Ovary (tissue), 9 donors: ENCODE data around the gene POU5F1. TPM values are rescaled to one million over a fixed set of nuclear protein-coding genes. Genes with fewer than 3 reads are reported as not detected.
"Not testable (repeated sequence)": the region's sequence is repeated elsewhere in the genome, so short reads cannot be mapped to it uniquely, and the experiment has no call there.

ENCODE experiments used
- DNase-seq, 5 donors: peaks; one replicate each; pipeline ENCODE4 v3.0.0-alpha.2; 2019 to 2020
- H3K27ac ChIP-seq, 2 donors: fragments of 200-600 bp; one replicate each; pipeline versions ENCODE4 v1.5.1 to v1.8.0; 2019 to 2022
- H3K27me3 ChIP-seq: fragments of 200-600 bp; one replicate; pipeline ENCODE4 v1.8.0; 2022
- H3K36me3 ChIP-seq: fragments of 200-600 bp; sonication (generic); one replicate; pipeline ENCODE4 v1.5.1; 2019
- H3K4me1 ChIP-seq: one replicate; pipeline ENCODE4 v1.8.1; 2013; ENCODE audit warnings: mild to moderate bottlenecking, moderate library complexity; ENCODE audit not compliant: insufficient read depth
- H3K4me3 ChIP-seq: fragments of 200-600 bp; sonication (generic); one replicate; pipeline ENCODE4 v1.5.1; 2017
- H3K9me3 ChIP-seq, 2 donors: fragments of 200-600 bp in 1 of 2; sonication (generic) in 1 of 2; one replicate each; pipeline versions ENCODE4 v1.5.1 to v1.8.1; 2013 to 2019; ENCODE audit warnings: mild to moderate bottlenecking in 1 of 2, moderate library complexity in 1 of 2
- CTCF ChIP-seq, 3 donors: fragments of 450-650 bp in 2 of 3; fragments of 200-600 bp in 1 of 3; IDR thresholded peaks; one replicate each; pipeline versions ENCODE4 v1.5.1 to v1.8.0; 2016 to 2022; ENCODE audit warnings: antibody characterized with exemption in 3 of 3, mild to moderate bottlenecking in 1 of 3
- EP300 ChIP-seq: sonication (generic); formaldehyde crosslinking; IDR thresholded peaks from one replicate; pipeline ENCODE4 v1.6.1; 2017; ENCODE audit warnings: antibody characterized with exemption
- POLR2A ChIP-seq: fragments of 450-650 bp; IDR thresholded peaks from one replicate; pipeline ENCODE4 v1.6.1; 2017; ENCODE audit warnings: antibody characterized with exemption, mild to moderate bottlenecking, moderate library complexity
- WGBS, 3 donors: extraction: QIAGEN DNeasy Blood & Tissue Kit in 1 of 3; methylation state at CpG; one replicate each; pipeline versions ENCODE4 v1.1.5 to v1.1.7; 2013 to 2017; 5-methylcytosine and 5-hydroxymethylcytosine counted together
- intact Hi-C, 4 donors: fragments of 100-400 bp; cut with DNase I; formaldehyde crosslinking; loops; one replicate each; pipeline versions ENCODE4 v1.11.0 to v1.15.1; 2022 to 2023
- polyA plus RNA-seq, 2 donors: library from polyadenylated mRNA; stranded (reverse); fragments of 200-250 nt in 1 of 2; fragments of 350-450 nt in 1 of 2; fragmentation: Illumina TruSeq in 1 of 2; extraction: RNeasy Lipid Tissue Mini Kit (QIAGEN cat#74804) in 1 of 2; gene quantifications; one replicate each; pipeline ENCODE4 v1.2.3, GENCODE V29; 2013 to 2014
- total RNA-seq, 7 donors: library from RNA; depleted of rRNA in 2 of 7; stranded (reverse); fragments of >200 nt in 2 of 7; fragmentation: NEBNext Ultra II Directional in 3 of 7; extraction: Animal tissue kit (Norgen Biotek cat#: 25700) in 3 of 7; gene quantifications; one replicate each; pipeline versions ENCODE4 v1.1.0 to v1.2.4, GENCODE V29; 2016 to 2023
- donor health status: DM: no; HTN: no; CAD: no; lungs with moderate emphysema.
- donor health status: DM: no; HTN: no; CAD: no.
- donor health status: Bipolar disorder and iron deficiency.
- donor health status: DM: yes; HTN: yes; CAD: no.
- donor health status: DM: no; HTN: no; CAD: no.
- donor health status: DM: yes; HTN: yes; CAD: no.

POU5F1 gene
- total and polyA plus RNA-seq, 9 donors, result 0.25 to 61.2 (median 2.1) TPM; not detected in 1

- Histone ChIP-seq H3K4me3 (peak overlapping the region; percentile 81), H3K9me3 (no peaks in the 10 kb centered on the region), H3K27ac (peak overlapping the region; percentile 80 to 88), H3K4me1 (peaks cover 2% of the 10 kb centered on the region), H3K27me3 (no peaks in the 10 kb centered on the region), H3K36me3 (no peaks in the 10 kb centered on the region)
- peak; percentile 29 for TF ChIP-seq EP300
- TF ChIP-seq CTCF (IDR thresholded peaks at IDR 0.05), result peak in 2 of 3 donors; percentile 6 to 17
- peak; percentile 78 for TF ChIP-seq POLR2A
- intact Hi-C loops, result loop anchor here (5.0 to 10.0 kb wide), 3 partner anchors 157 to 170 kb away; partner anchors contain the start of gene HLA-B (in 1 of the 4)
- DNase-seq, result peak; percentile 88 to 91 (median 89)
- 0% methylated on average over 44 to 45 of the region's 45 CpGs for WGBS, 3 donors
These were observed 27.2 kb upstream of the POU5F1 start for GRCh38 chr6:31197559-31198305.

GRCh38 chr6:31196251-31197022, 26.0 kb upstream of the POU5F1 start:
- DNase-seq, result not testable (repeated sequence)
- peak overlapping the region; percentile 81 for H3K4me3 ChIP-seq

GRCh38 chr6:31195308-31195979, 25.0 kb upstream of the POU5F1 start:
- not testable (repeated sequence) for H3K27me3 ChIP-seq, H3K4me1 ChIP-seq, DNase-seq, H3K9me3 ChIP-seq, H3K27ac ChIP-seq, H3K36me3 ChIP-seq, H3K4me3 ChIP-seq
- WGBS, 3 donors, result 92 to 96% (median 95%) methylated on average over 28 to 41 of the region's 41 CpGs
- intact Hi-C loops, result loop anchor here (5.0 to 10.0 kb wide), 3 partner anchors 159 to 172 kb away; partner anchors contain the start of gene HLA-B (in 1 of the 4)

More at GRCh38 chr6:31196251-31197022, 26.0 kb upstream of the POU5F1 start:
- intact Hi-C loops, result loop anchor here (5.0 to 10.0 kb wide), 3 partner anchors 158 to 171 kb away; partner anchors contain the start of gene HLA-B (in 1 of the 4)
- WGBS, 3 donors, result 68 to 79% (median 71%) methylated on average over 25 of the region's 25 CpGs
- not testable (repeated sequence) for H3K36me3 ChIP-seq, H3K27ac ChIP-seq, H3K27me3 ChIP-seq, H3K9me3 ChIP-seq, H3K4me1 ChIP-seq

- H3K4me1 ChIP-seq, result peaks cover 2% of the 10 kb centered on the region
- H3K27me3 ChIP-seq, result no peaks in the 10 kb centered on the region
- H3K9me3 ChIP-seq, result no peaks in the 10 kb centered on the region
- H3K27ac ChIP-seq, result no peak overlapping the region
- H3K4me3 ChIP-seq, result no peak overlapping the region
- no peak for TF ChIP-seq EP300
- TF ChIP-seq CTCF (IDR thresholded peaks at IDR 0.05), result no peak
- 77 to 82% (median 82%) methylated on average over 6 of the region's 6 CpGs for WGBS, 3 donors
- H3K36me3 ChIP-seq, result no peaks in the 10 kb centered on the region
- intact Hi-C loops, result loop anchor here (5.0 to 10.0 kb wide), 3 partner anchors 57 to 171 kb away; partner anchors contain the start of genes PSORS1C2 (in 4 of the 4) and HLA-B (in 1 of the 4)
- DNase-seq, result no peak
These were observed 23.8 kb upstream of the POU5F1 start for GRCh38 chr6:31194061-31194834.
